ENCODE results near the gene LONP2. TPM values are rescaled to one million over a fixed set of nuclear protein-coding genes. Genes with fewer than 3 reads are reported as not detected.

The LONP2 gene
- polyA plus RNA-seq, 2 of the 4 experiments (the other 2 are of a cell fraction) = 27.8 to 51.3 TPM

GRCh38 chr16:48287239-48287638 is 43.1 kb downstream of the LONP2 start (continued):
- no peak for TF ChIP-seq ATOH8 (CRISPR knock-in tag; IDR thresholded peaks at IDR 0.05; ENCODE audit: low read depth)

- TF ChIP-seq REST (IDR thresholded peaks at IDR 0.05) = no peak
- TF ChIP-seq USF2 (IDR thresholded peaks at IDR 0.05) = no peak
- no peak for TF ChIP-seq JUN (IDR thresholded peaks at IDR 0.05)
- no peak for TF ChIP-seq ZSCAN20 (CRISPR knock-in tag; IDR thresholded peaks at IDR 0.05)
- TF ChIP-seq BHLHE40 (IDR thresholded peaks at IDR 0.05; ENCODE audit: low read depth, low read length) = no peak
- no peak for TF ChIP-seq RCOR1 (IDR thresholded peaks at IDR 0.05; ENCODE audit: low read depth, low read length)
- no peak for TF ChIP-seq PHF8 (IDR thresholded peaks at IDR 0.05; ENCODE audit: borderline replicate concordance, low read depth)
- TF ChIP-seq HOXB13 (CRISPR knock-in tag; IDR thresholded peaks at IDR 0.05; ENCODE audit: low read depth) = no peak
- no peak for TF ChIP-seq EP300 (IDR thresholded peaks at IDR 0.05)
- no peak for TF ChIP-seq SMC3 (IDR thresholded peaks at IDR 0.05)
- no peak for TF ChIP-seq FOXS1 (CRISPR knock-in tag; IDR thresholded peaks at IDR 0.05)
- TF ChIP-seq ZC3H11A (IDR thresholded peaks at IDR 0.05) = no peak
- TF ChIP-seq ESRRA (IDR thresholded peaks at IDR 0.05; ENCODE audit: borderline replicate concordance, low read length) = no peak
- no peak for TF ChIP-seq CEBPB (IDR thresholded peaks at IDR 0.05)
- no peak for TF ChIP-seq HDAC2 (IDR thresholded peaks at IDR 0.05)
- no peak for TF ChIP-seq KDM5A (IDR thresholded peaks at IDR 0.05)
- no peak for TF ChIP-seq POLR2A (IDR thresholded peaks at IDR 0.05; ENCODE audit: low read length)
- no peak for ATAC-seq
- no peak for DNase-seq (ENCODE audit: low read depth in 1 of 2, low spot score in 1 of 2)
- no peaks in the 10 kb centered on the region for H3K4me1 ChIP-seq
- ChIA-PET CTCF (interaction anchor here (1.5 to 2.0 kb wide), 2 partner anchors 56 to 250 kb away, joined by 3 to 7 read pairs; no protein-coding TSS in a partner anchor), POLR2A (no interaction called here)
- no peak overlapping the region for H3K27ac ChIP-seq
- H3K9me3 ChIP-seq = peaks cover 14% of the 10 kb centered on the region
- FAIRE-seq = no peak
- H3K4me3 ChIP-seq = no peak overlapping the region
- 87% methylated on average over 3 of the region's 3 CpGs for WGBS (ENCODE audit: missing lambda C conversion rate)
- H3K4me2 ChIP-seq = no peak overlapping the region
Measured at GRCh38 chr16:48291303-48291702, 47.2 kb downstream of the LONP2 start.

- ATAC-seq = no peak
- H3K27ac ChIP-seq = no peak overlapping the region
- ChIA-PET POLR2A (no interaction called here), CTCF (interaction anchor here (1.5 to 2.0 kb wide), 2 partner anchors 57 to 250 kb away, joined by 3 to 7 read pairs; no protein-coding TSS in a partner anchor)
- peaks cover 9% of the 10 kb centered on the region for H3K9me3 ChIP-seq
- H3K4me3 ChIP-seq = no peak overlapping the region
- no peak for DNase-seq (ENCODE audit: low read depth in 1 of 2, low spot score in 1 of 2)
- no peak for FAIRE-seq
- WGBS (ENCODE audit: missing lambda C conversion rate) = 82% methylated on average over 4 of the region's 4 CpGs
- H3K4me2 ChIP-seq = no peak overlapping the region
- no peaks in the 10 kb centered on the region for H3K4me1 ChIP-seq
- TF ChIP-seq ELK1 (IDR thresholded peaks at IDR 0.05; ENCODE audit: low read depth, low read length) (no peak), MYC (IDR thresholded peaks at IDR 0.05; ENCODE audit: borderline replicate concordance, low read length) (no peak), EHF (CRISPR knock-in tag; IDR thresholded peaks at IDR 0.05) (no peak), PBX3 (IDR thresholded peaks at IDR 0.05) (no peak), NFE2L2 (conservative IDR thresholded peaks at IDR 0.05; ENCODE audit: low read length) (no peak), BHLHE40 (IDR thresholded peaks at IDR 0.05; ENCODE audit: low read depth, low read length) (no peak), KDM5A (IDR thresholded peaks at IDR 0.05) (no peak), JUNB (IDR thresholded peaks at IDR 0.05) (no peak), MAZ (IDR thresholded peaks at IDR 0.05; ENCODE audit: borderline replicate concordance, low read depth, low read length) (no peak), EP300 (IDR thresholded peaks at IDR 0.05) (no peak), HEYL (CRISPR knock-in tag; IDR thresholded peaks at IDR 0.05) (no peak), ESRRA (IDR thresholded peaks at IDR 0.05; ENCODE audit: borderline replicate concordance, low read length) (no peak), REST (IDR thresholded peaks at IDR 0.05) (no peak)
Measured at GRCh38 chr16:48291754-48292153, 47.7 kb downstream of the LONP2 start.
